Loucy (cell line): ENCODE results near the gene CLDN9.

Source experiments
- EZH2phosphoT487 ChIP-seq: fragments of 200-600 bp; IDR thresholded peaks from 2 replicates; pipeline ENCODE4 v1.6.1; 2018; ENCODE audit warnings: antibody characterized with exemption, mild to moderate bottlenecking, moderate library complexity, borderline replicate concordance
- TF ChIP-seq, protein P1 (sequence below): fragments of 200-600 bp; sonication (generic); conservative IDR thresholded peaks from 2 replicates; pipeline ENCODE4 v1.5.1; 2014; ENCODE audit warnings: mild to moderate bottlenecking, antibody characterized with exemption, low read length

GRCh38 chr16:3022684-3023414 is 10.1 kb downstream of the CLDN9 start:
- TF ChIP-seq, protein P1, sequence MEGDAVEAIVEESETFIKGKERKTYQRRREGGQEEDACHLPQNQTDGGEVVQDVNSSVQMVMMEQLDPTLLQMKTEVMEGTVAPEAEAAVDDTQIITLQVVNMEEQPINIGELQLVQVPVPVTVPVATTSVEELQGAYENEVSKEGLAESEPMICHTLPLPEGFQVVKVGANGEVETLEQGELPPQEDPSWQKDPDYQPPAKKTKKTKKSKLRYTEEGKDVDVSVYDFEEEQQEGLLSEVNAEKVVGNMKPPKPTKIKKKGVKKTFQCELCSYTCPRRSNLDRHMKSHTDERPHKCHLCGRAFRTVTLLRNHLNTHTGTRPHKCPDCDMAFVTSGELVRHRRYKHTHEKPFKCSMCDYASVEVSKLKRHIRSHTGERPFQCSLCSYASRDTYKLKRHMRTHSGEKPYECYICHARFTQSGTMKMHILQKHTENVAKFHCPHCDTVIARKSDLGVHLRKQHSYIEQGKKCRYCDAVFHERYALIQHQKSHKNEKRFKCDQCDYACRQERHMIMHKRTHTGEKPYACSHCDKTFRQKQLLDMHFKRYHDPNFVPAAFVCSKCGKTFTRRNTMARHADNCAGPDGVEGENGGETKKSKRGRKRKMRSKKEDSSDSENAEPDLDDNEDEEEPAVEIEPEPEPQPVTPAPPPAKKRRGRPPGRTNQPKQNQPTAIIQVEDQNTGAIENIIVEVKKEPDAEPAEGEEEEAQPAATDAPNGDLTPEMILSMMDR, result no peak
- TF ChIP-seq EZH2phosphoT487, result no peak
